Right atrium auricular region (tissue), 2 donors: ENCODE data around the gene KPNA6. TPM values are rescaled to one million over a fixed set of nuclear protein-coding genes. Genes with fewer than 3 reads are reported as not detected.
"Not testable (repeated sequence)": the region's sequence is repeated elsewhere in the genome, so short reads cannot be mapped to it uniquely, and the experiment has no call there.

Experiments
- DNase-seq: peaks from one replicate; pipeline ENCODE4 v3.0.0-alpha.2; 2019; ENCODE audit warnings: low spot score
- H3K27ac ChIP-seq, 2 donors: fragments of 200-600 bp; sonication (generic); 1 replicate in 1 of 2; 2 replicates in 1 of 2; pipeline ENCODE4 v1.5.1; 2016 to 2019
- H3K27me3 ChIP-seq, 2 donors: fragments of 200-600 bp; sonication (generic); one replicate each; pipeline versions ENCODE4 v1.5.1 to v1.6.0; 2017 to 2019
- H3K36me3 ChIP-seq: fragments of 200-600 bp; sonication (generic); one replicate; pipeline ENCODE4 v1.5.1; 2016
- H3K4me1 ChIP-seq, 2 donors: fragments of 200-600 bp; sonication (generic); one replicate each; pipeline versions ENCODE4 v1.5.1 to v1.6.0; 2017 to 2019
- H3K4me3 ChIP-seq, 2 donors: fragments of 200-600 bp; sonication (generic); 1 replicate in 1 of 2; 2 replicates in 1 of 2; pipeline ENCODE4 v1.5.1; 2017 to 2019; ENCODE audit warnings: mild to moderate bottlenecking in 1 of 2, moderate library complexity in 1 of 2
- H3K9me3 ChIP-seq, 2 donors: fragments of 200-600 bp; sonication (generic); one replicate each; pipeline ENCODE4 v1.5.1; 2019
- total RNA-seq, 2 donors: library from RNA; depleted of rRNA; stranded (reverse); fragments of >200 nt; gene quantifications; one replicate each; pipeline ENCODE4 v1.1.0, GENCODE V29; 2016
- TF ChIP-seq, protein P1 (sequence below), 2 donors: fragments of 200-600 bp; sonication (generic); IDR thresholded peaks; one replicate each; pipeline ENCODE4 v1.5.1; 2019; ENCODE audit warnings: antibody characterized with exemption in 2 of 2

KPNA6 gene
- total RNA-seq, 2 donors from 2014 or later: 47.3 to 54.6 TPM

DNA sequence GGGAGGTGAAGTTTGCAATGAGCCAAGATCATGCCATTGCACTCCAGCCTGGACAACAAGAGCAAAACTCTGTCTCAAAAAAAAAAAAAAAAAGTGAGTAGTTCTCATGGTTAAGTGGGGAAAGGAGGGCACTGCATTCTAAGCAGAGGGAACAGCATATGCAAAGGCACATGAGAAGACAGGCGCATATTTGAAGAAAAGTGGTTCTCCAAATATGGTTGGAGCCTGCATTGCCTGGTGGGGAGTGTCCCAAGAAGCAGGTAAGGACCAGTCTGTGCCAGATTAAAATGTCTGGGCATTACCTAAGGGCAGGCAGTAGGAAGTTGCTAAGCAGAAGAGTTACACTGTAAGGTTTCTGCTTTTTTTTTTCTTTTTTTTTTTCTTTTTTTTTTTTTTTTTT, 2.5 kb upstream of the KPNA6 start:
- no peaks in the 10 kb centered on the region for H3K27me3 ChIP-seq
- DNase-seq: no peak
- H3K4me3 ChIP-seq: no peak overlapping the region
- H3K36me3 ChIP-seq: no peaks in the 10 kb centered on the region
- H3K9me3 ChIP-seq: no peaks in the 10 kb centered on the region
- TF ChIP-seq, protein P1, sequence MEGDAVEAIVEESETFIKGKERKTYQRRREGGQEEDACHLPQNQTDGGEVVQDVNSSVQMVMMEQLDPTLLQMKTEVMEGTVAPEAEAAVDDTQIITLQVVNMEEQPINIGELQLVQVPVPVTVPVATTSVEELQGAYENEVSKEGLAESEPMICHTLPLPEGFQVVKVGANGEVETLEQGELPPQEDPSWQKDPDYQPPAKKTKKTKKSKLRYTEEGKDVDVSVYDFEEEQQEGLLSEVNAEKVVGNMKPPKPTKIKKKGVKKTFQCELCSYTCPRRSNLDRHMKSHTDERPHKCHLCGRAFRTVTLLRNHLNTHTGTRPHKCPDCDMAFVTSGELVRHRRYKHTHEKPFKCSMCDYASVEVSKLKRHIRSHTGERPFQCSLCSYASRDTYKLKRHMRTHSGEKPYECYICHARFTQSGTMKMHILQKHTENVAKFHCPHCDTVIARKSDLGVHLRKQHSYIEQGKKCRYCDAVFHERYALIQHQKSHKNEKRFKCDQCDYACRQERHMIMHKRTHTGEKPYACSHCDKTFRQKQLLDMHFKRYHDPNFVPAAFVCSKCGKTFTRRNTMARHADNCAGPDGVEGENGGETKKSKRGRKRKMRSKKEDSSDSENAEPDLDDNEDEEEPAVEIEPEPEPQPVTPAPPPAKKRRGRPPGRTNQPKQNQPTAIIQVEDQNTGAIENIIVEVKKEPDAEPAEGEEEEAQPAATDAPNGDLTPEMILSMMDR (IDR thresholded peaks at IDR 0.05): no peak
- H3K4me1 ChIP-seq: peaks cover 0 to 17% of the 10 kb centered on the region in 2 donors
- H3K27ac ChIP-seq: no peak overlapping the region

DNA sequence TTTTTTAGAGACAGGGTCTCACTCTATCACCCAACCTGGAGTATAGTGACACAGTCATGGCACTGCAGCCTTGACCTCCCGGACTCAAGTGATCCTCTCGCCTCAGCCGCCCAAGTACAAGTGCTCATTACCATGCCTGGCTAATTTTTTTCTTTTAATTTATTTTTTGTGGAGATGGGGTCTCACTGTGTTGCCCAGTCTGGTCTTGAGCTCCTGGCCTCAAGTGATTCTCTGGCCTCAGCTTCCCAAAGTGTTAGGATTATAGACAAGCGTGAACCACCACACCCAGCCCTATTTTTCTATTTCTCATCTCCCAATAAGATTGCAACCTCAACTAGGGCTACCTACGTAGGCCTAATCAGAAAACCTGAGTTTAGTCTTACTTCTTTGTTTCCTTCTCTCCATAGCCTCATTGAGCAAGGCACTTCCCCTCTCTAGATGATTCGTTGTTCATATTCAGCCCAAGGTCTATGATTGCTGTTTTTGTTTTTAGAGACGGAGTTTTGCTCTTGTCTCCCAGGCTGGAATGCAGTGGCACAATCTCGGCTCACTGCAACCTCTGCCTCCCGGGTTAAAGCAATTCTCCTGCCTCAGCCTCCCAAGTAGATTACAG, 1.1 kb upstream of the KPNA6 start:
- Histone ChIP-seq H3K9me3 (no peaks in the 10 kb centered on the region), H3K36me3 (no peaks in the 10 kb centered on the region), H3K4me1 (peaks cover 0 to 32% of the 10 kb centered on the region in 2 donors), H3K4me3 (no peak overlapping the region), H3K27ac (no peak overlapping the region), H3K27me3 (no peaks in the 10 kb centered on the region)
- DNase-seq: no peak
- TF ChIP-seq, protein P1 (IDR thresholded peaks at IDR 0.05): no peak

DNA sequence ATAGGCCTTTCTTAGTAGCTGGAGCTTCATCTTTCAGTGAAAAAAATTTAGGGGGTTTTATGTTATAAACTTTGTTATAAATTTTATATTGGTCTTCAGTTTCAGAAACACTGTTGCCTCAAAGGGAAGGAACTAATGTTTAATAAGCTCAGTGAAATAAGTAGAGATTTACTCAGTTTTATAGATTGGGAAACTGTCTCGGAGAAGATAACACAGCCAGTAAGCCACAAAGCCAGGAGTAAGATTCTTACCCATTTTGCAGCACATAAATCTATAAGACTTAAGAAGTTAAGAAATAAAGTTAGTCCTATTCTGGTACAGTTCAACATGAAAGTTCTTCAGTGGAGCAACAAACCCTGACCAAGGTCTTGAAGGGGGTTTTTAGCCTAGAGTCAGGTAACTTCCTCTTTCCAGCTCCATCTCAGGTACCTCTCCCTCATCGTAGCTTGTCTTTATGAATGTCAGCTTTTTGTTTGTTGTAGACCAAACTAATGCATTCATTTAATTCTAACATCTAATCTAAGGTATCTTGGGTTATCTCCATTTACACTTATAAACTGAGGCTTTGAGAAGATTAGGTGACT, 3.3 kb downstream of the KPNA6 start:
- Histone ChIP-seq H3K27me3 (no peaks in the 10 kb centered on the region), H3K4me1 (peaks cover 0 to 47% of the 10 kb centered on the region in 2 donors), H3K36me3 (no peaks in the 10 kb centered on the region), H3K4me3 (no peak overlapping the region), H3K9me3 (no peaks in the 10 kb centered on the region), H3K27ac (no peak overlapping the region)
- DNase-seq: no peak
- TF ChIP-seq, protein P1 (IDR thresholded peaks at IDR 0.05): no peak

DNA sequence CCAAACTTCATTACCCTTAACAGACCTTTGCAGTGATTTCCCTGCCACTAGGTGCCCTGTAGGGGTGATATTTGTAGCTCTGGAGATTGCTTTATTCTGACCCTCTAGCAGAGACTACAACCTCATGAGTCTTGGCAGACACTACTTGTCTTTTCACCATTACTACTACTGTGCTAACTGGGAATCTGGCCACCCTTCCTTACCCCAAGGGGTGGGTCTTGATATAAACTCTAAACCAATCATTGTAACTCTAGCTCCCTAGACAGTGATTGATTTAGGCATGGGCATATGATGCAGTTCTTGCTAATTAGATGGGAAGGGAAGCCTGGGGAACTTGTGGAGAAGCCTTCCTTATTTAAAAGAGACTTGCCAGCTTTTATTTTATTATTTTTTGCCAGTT, 3.9 kb downstream of the KPNA6 start:
- TF ChIP-seq, protein P1 (IDR thresholded peaks at IDR 0.05): no peak
- no peaks in the 10 kb centered on the region for H3K9me3 ChIP-seq
- peaks cover 0 to 53% of the 10 kb centered on the region in 2 donors for H3K4me1 ChIP-seq

DNA sequence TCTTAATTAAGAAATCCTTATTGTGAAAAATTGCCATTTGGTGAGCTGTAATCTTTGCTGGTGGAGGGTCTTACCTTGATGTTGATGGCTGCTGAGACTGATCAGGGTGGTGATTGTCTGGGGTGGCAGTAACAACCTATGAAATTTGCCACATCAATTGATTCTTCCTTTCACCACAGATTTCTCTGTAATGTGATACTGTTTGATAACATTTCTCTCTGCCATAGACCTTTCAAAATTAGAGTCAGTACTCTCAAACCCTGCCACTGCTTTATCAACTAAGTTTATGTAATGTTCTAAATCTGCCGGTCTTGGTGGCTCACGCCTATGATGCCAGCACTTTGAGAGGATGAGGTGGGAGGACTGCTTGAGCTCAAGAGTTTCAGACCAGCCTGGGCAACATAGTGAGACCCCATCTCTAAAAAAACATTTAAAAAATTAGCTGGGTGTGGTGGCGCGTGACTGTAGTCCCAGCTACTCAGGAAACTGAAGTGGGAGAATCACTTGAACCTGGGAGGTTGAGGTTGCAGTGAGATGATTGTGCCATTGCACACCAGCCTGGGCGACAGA, 5.0 kb downstream of the KPNA6 start:
- Histone ChIP-seq H3K4me3 (no peak overlapping the region), H3K27ac (no peak overlapping the region), H3K4me1 (peaks cover 0 to 53% of the 10 kb centered on the region in 2 donors), H3K36me3 (no peaks in the 10 kb centered on the region), H3K27me3 (no peaks in the 10 kb centered on the region), H3K9me3 (no peaks in the 10 kb centered on the region)
- TF ChIP-seq, protein P1 (IDR thresholded peaks at IDR 0.05): no peak
- no peak for DNase-seq

More for the DNA sequence above, 3.9 kb downstream of the KPNA6 start:
- no peak for DNase-seq
- H3K27me3 ChIP-seq: no peaks in the 10 kb centered on the region
- H3K36me3 ChIP-seq: no peaks in the 10 kb centered on the region
- H3K27ac ChIP-seq: no peak overlapping the region
- H3K4me3 ChIP-seq: no peak overlapping the region

DNA sequence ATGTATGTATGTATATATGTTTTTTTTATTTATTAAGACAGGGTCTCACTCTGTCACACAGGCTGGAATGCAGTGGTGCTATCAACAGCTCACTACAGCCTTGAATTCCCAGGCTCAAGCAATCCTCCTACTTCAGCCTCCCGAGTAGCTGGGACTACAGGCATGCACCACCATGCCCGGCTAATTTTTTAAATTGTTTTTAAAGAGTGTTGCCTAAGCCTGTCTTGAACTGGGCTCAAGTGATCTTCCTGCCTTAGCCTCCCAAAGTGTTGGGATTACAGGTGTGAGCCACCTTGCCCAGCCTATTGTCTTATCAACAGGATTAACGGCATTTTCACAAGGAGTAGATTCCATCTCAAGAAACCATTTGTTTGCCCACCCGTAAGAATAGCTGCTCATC, 5.6 kb downstream of the KPNA6 start:
- H3K36me3 ChIP-seq, H3K27me3 ChIP-seq, H3K9me3 ChIP-seq, H3K27ac ChIP-seq, DNase-seq, H3K4me3 ChIP-seq: not testable (repeated sequence)
- H3K4me1 ChIP-seq: peaks cover 0 to 53% of the 10 kb centered on the region in 2 donors
